Ovary (tissue), 3 donors: ENCODE measurements around the gene CDHR2.

Experiments
- CTCF ChIP-seq, 3 donors: fragments of 450-650 bp in 2 of 3; fragments of 200-600 bp in 1 of 3; IDR thresholded peaks; one replicate each; pipeline versions ENCODE4 v1.5.1 to v1.8.0; 2016 to 2022; ENCODE audit warnings: antibody characterized with exemption in 3 of 3, mild to moderate bottlenecking in 1 of 3
- POLR2A ChIP-seq: fragments of 450-650 bp; IDR thresholded peaks from one replicate; pipeline ENCODE4 v1.6.1; 2017; ENCODE audit warnings: antibody characterized with exemption, mild to moderate bottlenecking, moderate library complexity
- donor health status: DM: no; HTN: no; CAD: no.

GRCh38 chr5:176550275-176550831 is 1.2 kb downstream of the CDHR2 start:
- no peak for TF ChIP-seq CTCF (IDR thresholded peaks at IDR 0.05)
- no peak for TF ChIP-seq POLR2A
